ENCODE results near the gene CFAP251. TPM values are rescaled to one million over a fixed set of nuclear protein-coding genes. Genes with fewer than 3 reads are reported as not detected.
A peak's percentile ranks its signal among the peaks of the same experiment; 100 is the strongest.

Gene CFAP251
- total RNA-seq, 2 donors from 2014 or later: 1.8 to 12.6 TPM

- Mint-ChIP-seq H3K27ac (no peak overlapping the region), H3K4me3 (no peak overlapping the region)
Observed at GRCh38 chr12:121966959-121967358, 48.6 kb downstream of the CFAP251 start.

GRCh38 chr12:121968876-121969275 is 50.5 kb downstream of the CFAP251 start:
- ATAC-seq (replicated peaks): no peak
- Mint-ChIP-seq H3K4me1 (no peaks in the 10 kb centered on the region), H3K36me3 (ENCODE audit: low read depth) (no peaks in the 10 kb centered on the region), H3K4me3 (no peak overlapping the region), H3K27ac (no peak overlapping the region), H3K9me3 (no peaks in the 10 kb centered on the region), H3K27me3 (no peaks in the 10 kb centered on the region)

More at GRCh38 chr12:121966959-121967358, 48.6 kb downstream of the CFAP251 start:
- no peak for ATAC-seq (replicated peaks)
- no peaks in the 10 kb centered on the region for H3K9me3 Mint-ChIP-seq
- no peaks in the 10 kb centered on the region for H3K4me1 Mint-ChIP-seq
- no peaks in the 10 kb centered on the region for H3K27me3 Mint-ChIP-seq
- H3K36me3 Mint-ChIP-seq (ENCODE audit: low read depth): no peaks in the 10 kb centered on the region

- H3K9me3 Mint-ChIP-seq: no peaks in the 10 kb centered on the region
- H3K4me3 Mint-ChIP-seq: no peak overlapping the region
- H3K36me3 Mint-ChIP-seq (ENCODE audit: low read depth): no peaks in the 10 kb centered on the region
- no peaks in the 10 kb centered on the region for H3K4me1 Mint-ChIP-seq
- H3K27ac Mint-ChIP-seq: no peak overlapping the region
- H3K27me3 Mint-ChIP-seq: no peaks in the 10 kb centered on the region
- ATAC-seq (replicated peaks): no peak
Observed at GRCh38 chr12:121969726-121970125, 51.3 kb downstream of the CFAP251 start.

GRCh38 chr12:121970581-121971300 is 52.3 kb downstream of the CFAP251 start:
- H3K27me3 Mint-ChIP-seq: peaks cover 4% of the 10 kb centered on the region
- no peaks in the 10 kb centered on the region for H3K36me3 Mint-ChIP-seq (ENCODE audit: low read depth)
- H3K9me3 Mint-ChIP-seq: no peaks in the 10 kb centered on the region
- H3K4me1 Mint-ChIP-seq: no peaks in the 10 kb centered on the region
- no peak overlapping the region for H3K4me3 Mint-ChIP-seq
- no peak for ATAC-seq (replicated peaks)
- H3K27ac Mint-ChIP-seq: no peak overlapping the region

- Mint-ChIP-seq H3K27me3 (peaks cover 4% of the 10 kb centered on the region), H3K27ac (no peak overlapping the region), H3K4me1 (no peaks in the 10 kb centered on the region), H3K4me3 (no peak overlapping the region), H3K9me3 (no peaks in the 10 kb centered on the region), H3K36me3 (ENCODE audit: low read depth) (no peaks in the 10 kb centered on the region)
- no peak for ATAC-seq (replicated peaks)
Observed at GRCh38 chr12:121974026-121974985, 55.9 kb downstream of the CFAP251 start.

- H3K36me3 Mint-ChIP-seq (ENCODE audit: low read depth): no peaks in the 10 kb centered on the region
Observed at GRCh38 chr12:121975021-121975420, 56.6 kb downstream of the CFAP251 start.

GRCh38 chr12:121976950-121977349 is 58.6 kb downstream of the CFAP251 start:
- no peak overlapping the region for H3K4me3 Mint-ChIP-seq
- H3K9me3 Mint-ChIP-seq: no peaks in the 10 kb centered on the region
- no peaks in the 10 kb centered on the region for H3K36me3 Mint-ChIP-seq (ENCODE audit: low read depth)
- no peaks in the 10 kb centered on the region for H3K4me1 Mint-ChIP-seq
- H3K27me3 Mint-ChIP-seq: peaks cover 4% of the 10 kb centered on the region
- no peak for ATAC-seq (replicated peaks)
- no peak overlapping the region for H3K27ac Mint-ChIP-seq

More at GRCh38 chr12:121975021-121975420, 56.6 kb downstream of the CFAP251 start:
- ATAC-seq (replicated peaks): no peak
- Mint-ChIP-seq H3K4me3 (no peak overlapping the region), H3K4me1 (no peaks in the 10 kb centered on the region), H3K27me3 (peaks cover 4% of the 10 kb centered on the region), H3K9me3 (no peaks in the 10 kb centered on the region), H3K27ac (no peak overlapping the region)

GRCh38 chr12:121980191-121980891 is 61.9 kb downstream of the CFAP251 start:
- Mint-ChIP-seq H3K27ac (no peak overlapping the region), H3K4me3 (no peak overlapping the region), H3K4me1 (no peaks in the 10 kb centered on the region), H3K27me3 (peaks cover 2% of the 10 kb centered on the region), H3K36me3 (ENCODE audit: low read depth) (no peaks in the 10 kb centered on the region), H3K9me3 (no peaks in the 10 kb centered on the region)
- peak; percentile 56 for ATAC-seq (replicated peaks)

GRCh38 chr12:121980892-121981272 is 62.5 kb downstream of the CFAP251 start:
- no peaks in the 10 kb centered on the region for H3K36me3 Mint-ChIP-seq (ENCODE audit: low read depth)
- H3K4me1 Mint-ChIP-seq: no peaks in the 10 kb centered on the region
- no peak overlapping the region for H3K4me3 Mint-ChIP-seq
- H3K9me3 Mint-ChIP-seq: no peaks in the 10 kb centered on the region
- ATAC-seq (replicated peaks): no peak
- H3K27me3 Mint-ChIP-seq: no peaks in the 10 kb centered on the region
- no peak overlapping the region for H3K27ac Mint-ChIP-seq

- no peaks in the 10 kb centered on the region for H3K27me3 Mint-ChIP-seq
- no peaks in the 10 kb centered on the region for H3K36me3 Mint-ChIP-seq (ENCODE audit: low read depth)
- no peak for ATAC-seq (replicated peaks)
- H3K4me3 Mint-ChIP-seq: no peak overlapping the region
- no peaks in the 10 kb centered on the region for H3K4me1 Mint-ChIP-seq
- H3K27ac Mint-ChIP-seq: no peak overlapping the region
- no peaks in the 10 kb centered on the region for H3K9me3 Mint-ChIP-seq
Observed at GRCh38 chr12:121981456-121981855, 63.1 kb downstream of the CFAP251 start.

GRCh38 chr12:121982950-121983349 is 64.6 kb downstream of the CFAP251 start:
- Mint-ChIP-seq H3K27me3 (no peaks in the 10 kb centered on the region), H3K9me3 (no peaks in the 10 kb centered on the region), H3K27ac (no peak overlapping the region), H3K36me3 (ENCODE audit: low read depth) (no peaks in the 10 kb centered on the region), H3K4me3 (no peak overlapping the region), H3K4me1 (no peaks in the 10 kb centered on the region)
- no peak for ATAC-seq (replicated peaks)

- no peaks in the 10 kb centered on the region for H3K4me1 Mint-ChIP-seq
- no peak for ATAC-seq (replicated peaks)
- no peaks in the 10 kb centered on the region for H3K9me3 Mint-ChIP-seq
- H3K27ac Mint-ChIP-seq: no peak overlapping the region
- H3K27me3 Mint-ChIP-seq: no peaks in the 10 kb centered on the region
- H3K36me3 Mint-ChIP-seq (ENCODE audit: low read depth): no peaks in the 10 kb centered on the region
- no peak overlapping the region for H3K4me3 Mint-ChIP-seq
Observed at GRCh38 chr12:121983536-121984210, 65.3 kb downstream of the CFAP251 start.

GRCh38 chr12:121986489-121987245 is 68.3 kb downstream of the CFAP251 start:
- no peak overlapping the region for H3K4me3 Mint-ChIP-seq
- H3K27ac Mint-ChIP-seq: no peak overlapping the region
- no peak for ATAC-seq (replicated peaks)
- H3K9me3 Mint-ChIP-seq: no peaks in the 10 kb centered on the region
- H3K4me1 Mint-ChIP-seq: peaks cover 6% of the 10 kb centered on the region
- no peaks in the 10 kb centered on the region for H3K27me3 Mint-ChIP-seq
- no peaks in the 10 kb centered on the region for H3K36me3 Mint-ChIP-seq (ENCODE audit: low read depth)
